SH-SY5Y (cell line): ENCODE results near the gene DHRS9.

Experiments used
- GATA2 ChIP-seq: IDR thresholded peaks from 2 replicates; pipeline ENCODE4 v1.6.1; 2011; ENCODE audit warnings: mild to moderate bottlenecking, low read depth, low read length
- GATA3 ChIP-seq: IDR thresholded peaks from 2 replicates; pipeline ENCODE4 v1.6.1; 2011; ENCODE audit warnings: low read depth, mild to moderate bottlenecking, low read length, moderate library complexity

DNA sequence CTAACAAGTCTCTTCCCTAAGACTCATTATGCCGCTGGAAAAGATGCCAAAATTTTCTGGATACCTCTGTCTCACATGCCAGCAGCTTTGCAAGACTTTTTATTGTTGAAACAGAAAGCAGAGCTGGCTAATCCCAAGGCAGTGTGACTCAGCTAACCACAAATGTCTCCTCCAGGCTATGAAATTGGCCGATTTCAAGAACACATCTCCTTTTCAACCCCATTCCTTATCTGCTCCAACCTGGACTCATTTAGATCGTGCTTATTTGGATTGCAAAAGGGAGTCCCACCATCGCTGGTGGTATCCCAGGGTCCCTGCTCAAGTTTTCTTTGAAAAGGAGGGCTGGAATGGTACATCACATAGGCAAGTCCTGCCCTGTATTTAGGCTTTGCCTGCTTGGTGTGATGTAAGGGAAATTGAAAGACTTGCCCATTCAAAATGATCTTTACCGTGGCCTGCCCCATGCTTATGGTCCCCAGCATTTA, 26.3 kb downstream of the DHRS9 start:
- no peak for TF ChIP-seq GATA3
- TF ChIP-seq GATA2, result no peak
